ELF-1 (cell line): ENCODE results near the gene PLD3.
"Not testable (repeated sequence)": the region's sequence is repeated elsewhere in the genome, so short reads cannot be mapped to it uniquely, and the experiment has no call there.

Source experiments
- DNase-seq: peaks from one replicate; pipeline ENCODE4 v3.0.0-alpha.2; 2016; ENCODE audit warnings: low read depth, low spot score

Gene PLD3

DNA sequence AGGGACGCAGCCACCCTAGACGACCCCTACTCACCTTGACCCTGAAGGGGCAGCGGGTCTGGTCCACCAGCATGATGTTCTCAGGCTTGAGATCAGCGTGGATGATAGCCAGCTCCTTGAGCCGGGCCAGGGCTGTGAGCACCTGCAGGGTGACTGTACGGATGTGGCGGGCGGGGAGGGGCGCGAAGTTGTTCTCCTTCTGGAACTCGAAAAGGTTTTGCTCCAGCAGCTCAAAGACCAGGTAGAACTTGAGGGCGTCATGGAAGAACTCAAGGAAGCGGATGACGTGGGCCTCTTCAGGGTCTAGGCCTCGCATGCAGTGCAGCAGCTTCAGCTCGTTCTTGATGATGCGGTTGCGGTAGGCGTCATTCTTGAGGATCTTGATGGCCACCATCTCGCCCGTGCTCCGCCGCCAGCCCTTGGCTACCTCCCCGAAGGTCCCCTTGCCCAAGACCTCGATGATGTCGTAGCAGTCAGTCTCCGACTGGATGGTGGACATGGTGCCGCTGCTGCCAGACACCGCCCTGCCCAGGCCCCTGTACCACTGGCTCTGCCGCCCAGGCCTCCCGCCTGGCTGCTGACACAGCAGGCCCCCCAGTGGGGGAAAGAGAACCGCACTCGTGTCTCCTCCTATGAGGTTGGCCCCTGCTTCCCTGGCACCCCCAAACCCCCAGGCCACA is 41.0 kb downstream of the PLD3 start:
- no peak for DNase-seq

DNA sequence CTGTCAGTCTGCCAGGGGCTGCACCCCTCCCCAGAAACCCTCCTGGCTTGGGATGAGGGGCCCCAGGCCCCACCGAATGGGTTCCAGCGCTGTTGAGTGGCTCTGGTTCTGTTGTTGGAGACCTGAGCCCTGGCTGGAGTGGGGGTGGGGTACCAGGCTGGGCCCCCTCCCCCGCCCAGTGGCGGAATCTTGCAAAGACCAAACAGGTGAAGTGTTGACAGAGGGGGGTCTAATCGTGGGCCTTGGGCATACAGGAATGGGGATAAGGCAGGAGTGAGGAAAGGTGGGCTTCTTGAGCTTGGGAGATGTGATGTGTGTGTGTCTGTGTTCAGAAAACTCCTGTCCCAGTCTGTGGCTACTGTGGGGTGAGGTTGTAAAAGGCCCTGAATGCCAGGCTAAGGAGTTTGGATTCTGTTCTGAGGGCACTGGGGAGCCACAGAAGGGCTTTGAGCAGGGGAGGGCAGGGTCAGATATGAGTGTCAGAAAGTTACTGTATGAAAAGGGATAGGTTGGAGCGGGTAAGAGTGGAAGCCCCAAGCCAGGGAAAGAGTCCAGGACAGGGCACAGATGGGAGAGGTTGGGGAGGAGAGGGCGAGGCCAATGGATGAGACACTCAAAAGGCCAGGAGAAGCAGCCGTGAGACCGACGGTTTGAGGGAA is 41.7 kb downstream of the PLD3 start, which contains the start of gene HIPK4:
TSS of gene HIPK4 (minus strand) at position 98 of the 659 bp plus-strand sequence. CDS start 279 bp downstream, outside the sequence.
- no peak for DNase-seq

DNA sequence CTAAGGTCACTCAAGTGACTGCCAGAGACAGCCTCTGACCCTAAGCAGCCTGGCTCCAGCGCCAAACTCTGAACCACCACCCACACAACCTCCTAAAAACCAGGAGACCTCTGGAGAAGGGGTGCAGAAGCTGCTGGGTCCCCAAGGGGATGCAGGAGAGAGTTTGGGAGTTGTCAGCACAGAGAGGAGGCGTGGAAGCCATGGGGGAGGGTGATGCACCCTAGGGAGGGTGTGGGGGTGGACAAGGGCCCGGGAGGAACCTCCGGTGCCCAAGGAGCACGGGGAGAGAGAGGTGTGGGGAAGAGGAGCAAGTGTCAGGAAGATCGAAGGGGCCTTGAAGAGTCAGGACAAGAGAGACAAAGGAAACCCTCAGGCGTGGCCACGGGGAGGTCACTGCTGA is 43.6 kb downstream of the PLD3 start:
- no peak for DNase-seq

DNA sequence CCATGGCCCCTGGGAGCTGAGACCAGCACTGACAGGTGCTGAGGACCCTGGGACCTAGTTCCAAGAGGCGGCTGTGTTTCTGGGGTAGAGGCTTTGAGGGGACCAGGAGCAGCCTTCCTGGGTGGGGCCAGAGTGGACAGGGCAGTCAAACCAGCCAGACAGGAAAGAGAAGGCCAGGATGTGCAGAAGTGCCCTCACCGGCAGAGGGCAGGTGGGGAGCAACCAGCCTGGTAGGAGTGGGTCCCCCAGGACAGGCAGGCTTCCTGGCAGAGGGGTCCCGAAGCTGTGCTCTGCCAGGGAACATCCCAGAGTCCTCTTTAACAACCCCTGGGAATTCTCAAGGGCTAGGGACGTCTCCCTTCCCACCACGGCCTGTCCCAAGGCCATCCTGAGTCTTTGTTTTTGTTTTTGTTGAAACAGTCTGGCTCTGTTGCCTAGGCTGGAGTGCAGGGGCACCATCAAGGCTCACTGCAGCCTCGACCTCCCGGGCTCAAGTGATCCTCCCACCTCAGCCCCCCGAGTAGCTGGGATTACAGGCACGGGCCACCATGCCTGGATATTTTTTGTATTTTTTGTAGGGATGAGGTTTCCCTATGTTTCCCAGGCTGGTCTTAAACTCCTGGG is 44.5 kb downstream of the PLD3 start:
- peak; percentile 57 for DNase-seq

DNA sequence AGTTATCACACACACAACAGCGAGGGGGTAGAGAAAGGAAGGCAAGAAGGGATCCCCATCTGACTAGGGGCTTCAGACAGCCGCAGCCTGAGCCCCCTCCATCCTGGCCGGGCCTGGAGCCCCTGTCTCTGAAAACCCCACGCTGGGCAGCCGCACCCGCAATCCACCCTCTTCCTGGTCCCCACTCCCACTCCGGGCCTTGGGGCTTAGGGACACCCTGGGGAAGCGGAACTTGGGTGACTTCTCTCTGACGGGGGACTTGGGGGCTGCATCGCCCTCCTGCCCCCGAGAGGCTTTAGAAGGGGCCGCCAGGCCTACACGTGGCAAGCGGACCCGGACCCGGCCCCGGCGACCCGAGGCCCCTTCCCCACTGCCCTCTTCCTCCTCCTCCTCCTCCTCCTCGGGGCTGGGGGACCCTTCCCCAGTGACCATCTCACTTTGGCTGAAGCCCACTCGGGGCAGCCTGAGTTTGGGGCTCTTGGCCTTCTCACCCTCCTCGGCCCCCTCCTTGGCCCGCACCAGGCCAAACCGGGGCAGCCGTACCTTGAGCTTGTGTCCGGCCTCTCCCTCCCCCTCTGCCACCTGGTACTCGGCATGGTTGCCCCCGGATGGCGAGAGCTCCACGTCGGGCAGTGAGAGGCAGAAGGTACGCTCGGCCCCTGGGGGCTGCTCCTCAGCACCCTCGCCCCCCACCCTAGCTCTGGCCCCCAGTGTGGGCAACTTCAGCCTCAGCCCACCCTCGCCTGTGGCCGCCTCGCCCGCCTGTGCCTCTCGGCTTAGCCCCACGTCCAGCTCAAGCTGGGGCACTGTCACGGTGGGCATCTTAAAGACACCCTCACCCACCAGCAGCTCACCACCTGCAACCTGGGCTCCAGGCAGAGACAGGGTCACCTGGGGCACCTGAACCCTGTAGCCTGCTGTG is 45.7 kb downstream of the PLD3 start:
- no peak for DNase-seq

DNA sequence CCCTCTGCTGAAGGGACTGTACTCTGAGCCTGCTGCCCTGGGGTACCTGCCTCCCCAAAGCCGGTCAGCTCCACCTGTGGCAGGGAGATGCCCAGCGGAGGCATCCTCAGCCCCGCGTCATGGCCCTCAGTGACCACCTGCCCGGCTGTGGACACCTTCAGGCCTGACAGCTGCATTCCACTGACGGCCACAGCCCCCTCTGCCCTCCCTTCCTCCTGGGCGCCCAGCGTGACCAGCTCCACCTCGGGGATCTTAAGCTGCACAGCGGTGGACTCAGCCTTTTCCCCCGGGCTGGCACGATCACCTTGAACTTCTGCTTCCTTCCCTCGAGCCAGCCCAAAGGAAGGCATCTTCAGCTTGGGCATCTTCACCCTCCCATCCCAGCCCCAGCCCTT is 46.3 kb downstream of the PLD3 start:
- DNase-seq = no peak

DNA sequence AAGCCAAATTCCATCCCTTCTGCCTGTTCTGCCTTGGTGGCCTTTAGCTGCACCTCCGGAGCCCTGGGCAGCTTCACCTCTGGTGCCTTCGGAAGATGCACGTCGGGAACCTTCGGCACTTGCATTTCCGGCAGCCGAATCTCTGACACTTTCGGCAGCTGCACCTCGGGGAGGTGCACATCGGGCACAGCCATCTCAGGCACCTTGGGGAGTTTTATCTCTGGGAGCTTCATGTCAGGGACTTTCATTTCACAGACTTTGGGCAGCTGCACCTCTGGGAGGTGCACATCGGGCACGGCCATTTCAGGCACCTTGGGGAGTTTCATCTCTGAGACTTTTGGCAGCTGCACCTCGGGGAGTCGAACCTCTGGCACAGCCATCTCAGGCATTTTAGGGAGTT is 47.5 kb downstream of the PLD3 start:
- no peak for DNase-seq

DNA sequence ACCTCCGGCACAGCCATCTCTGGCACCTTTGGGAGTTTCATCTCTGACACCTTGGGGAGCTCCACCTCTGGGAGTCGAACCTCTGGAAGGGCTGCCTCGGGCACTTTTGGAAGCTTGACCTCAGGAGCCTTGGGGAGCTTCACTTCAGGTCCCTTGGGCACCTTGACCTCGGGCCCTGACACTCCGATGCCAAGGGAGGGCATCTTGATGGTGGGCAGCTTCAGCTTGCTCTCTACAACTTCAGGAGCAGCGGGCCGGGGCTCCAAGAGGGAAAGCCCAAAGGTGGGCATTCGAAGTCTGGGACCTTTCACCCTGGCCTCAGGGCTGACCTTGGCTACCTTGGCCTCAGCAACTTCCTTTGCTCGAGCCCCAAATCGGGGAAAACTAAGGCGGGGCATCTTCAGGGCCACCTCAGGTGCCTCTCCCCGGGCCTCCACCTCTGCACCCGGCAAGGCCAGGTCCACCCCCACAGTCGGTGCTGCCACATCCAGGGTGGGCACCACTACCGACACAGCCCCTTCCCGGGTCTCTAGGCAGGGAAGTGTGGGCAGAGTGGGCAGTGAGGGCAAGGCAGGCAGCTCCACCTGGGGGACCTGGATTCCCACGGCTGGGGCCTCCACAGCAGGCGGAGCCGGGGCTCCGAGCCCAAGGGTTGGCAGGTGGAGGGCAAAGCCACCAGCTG is 48.5 kb downstream of the PLD3 start:
- DNase-seq = no peak

DNA sequence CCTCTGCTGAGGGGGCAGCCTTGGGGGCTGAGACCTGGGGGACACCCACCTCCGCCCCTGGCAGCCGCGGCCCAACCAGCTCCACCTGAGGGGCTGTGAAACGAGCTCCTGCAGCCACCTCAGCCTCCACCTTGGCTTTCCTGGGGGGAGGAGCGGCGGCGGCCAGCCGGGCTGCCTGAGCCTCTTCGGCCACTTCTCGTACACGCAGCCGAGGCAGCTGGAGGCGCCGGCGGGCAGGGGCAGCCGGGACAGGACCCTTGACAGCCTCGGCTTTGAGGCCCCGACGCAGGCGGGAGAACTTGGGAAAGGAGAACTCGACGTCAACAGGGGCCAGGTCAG is 49.0 kb downstream of the PLD3 start:
- no peak for DNase-seq

DNA sequence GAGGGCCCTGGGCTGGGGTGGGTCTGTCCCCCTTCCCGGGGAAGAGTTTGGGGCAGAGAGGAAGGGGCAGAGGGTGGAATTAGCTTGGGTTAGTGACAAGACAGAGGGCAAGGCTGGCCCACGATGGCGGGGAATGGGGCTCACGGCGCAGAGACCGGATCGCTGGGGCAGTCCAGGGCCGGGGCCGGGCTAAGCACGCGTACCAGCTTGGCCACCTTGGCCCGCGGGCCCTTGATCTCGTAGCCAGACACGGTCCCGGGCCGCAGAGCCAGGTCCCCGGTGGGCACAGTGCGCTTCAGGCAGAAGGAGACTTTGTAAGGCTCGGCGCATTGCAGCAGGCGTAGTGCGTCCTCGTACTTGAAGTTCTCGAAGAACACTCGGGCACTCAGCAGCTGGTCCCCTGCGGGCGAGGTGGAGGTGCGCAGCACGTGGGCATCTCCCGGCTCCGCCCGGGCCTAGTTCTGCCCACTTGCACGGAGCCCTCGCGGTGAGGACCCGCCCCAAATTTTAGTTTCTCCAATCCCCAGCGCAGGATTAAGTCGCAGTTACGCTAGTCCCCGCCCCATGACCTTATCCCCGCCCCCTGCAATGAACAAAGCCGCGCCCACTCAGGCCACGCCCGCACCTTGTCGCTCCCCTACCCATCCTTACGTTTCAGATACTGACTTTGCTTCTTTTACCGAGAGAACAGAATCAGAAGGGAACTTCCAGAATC is 50.1 kb downstream of the PLD3 start:
- DNase-seq = peak; percentile 86

DNA sequence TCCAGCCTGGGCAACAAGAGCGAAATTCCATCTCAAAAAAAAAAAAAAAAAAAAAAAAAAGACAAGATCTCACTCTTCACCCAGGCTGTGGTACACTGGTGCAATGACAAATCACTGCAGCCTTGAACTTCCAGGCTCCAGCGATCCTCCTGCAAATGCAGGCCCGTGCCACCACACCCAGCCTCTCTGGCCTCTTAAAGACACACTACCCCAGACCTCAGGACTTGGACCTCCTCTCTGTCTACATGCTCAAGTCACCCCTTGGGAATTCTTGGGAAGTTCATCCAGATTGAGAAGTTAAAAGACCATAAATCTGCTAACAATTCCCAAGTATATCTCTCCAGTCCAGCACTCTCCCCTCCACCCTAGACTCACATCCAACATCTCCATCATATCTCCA is 52.1 kb downstream of the PLD3 start:
- DNase-seq = no peak

DNA sequence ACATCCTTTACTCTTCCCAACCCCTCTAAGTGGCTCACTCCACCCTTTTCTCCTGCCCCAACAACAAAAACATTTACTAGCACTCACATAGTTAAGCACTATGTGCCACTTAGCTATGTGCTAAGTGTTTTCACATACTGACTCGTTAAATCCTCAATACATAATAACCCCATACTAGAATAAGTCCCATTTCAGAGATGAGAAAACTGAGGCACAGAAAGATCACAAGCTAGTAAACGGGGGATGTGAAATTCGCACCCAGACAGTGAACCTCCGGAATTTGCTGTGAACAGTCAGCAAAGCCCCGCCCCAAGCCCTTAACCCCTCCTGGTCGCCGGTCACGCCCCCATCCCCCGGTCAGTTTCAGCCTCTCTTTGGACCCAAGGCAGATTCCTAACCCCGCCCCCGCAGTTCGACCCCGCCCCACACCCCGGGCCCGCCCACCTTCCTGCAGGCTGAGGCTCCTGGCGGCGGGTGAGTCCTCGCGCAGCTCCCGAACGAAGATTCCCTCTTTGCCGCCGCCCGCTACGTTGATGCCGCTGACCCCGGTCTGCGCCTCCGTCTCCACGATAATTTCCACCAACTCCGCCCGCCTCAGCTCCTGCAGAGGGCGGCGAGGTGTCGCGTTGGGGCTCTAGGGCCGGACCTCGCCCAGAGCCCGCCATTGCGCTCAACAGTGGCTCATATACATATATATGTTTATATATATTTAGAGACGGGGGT is 54.9 kb downstream of the PLD3 start:
- peak; percentile 85 for DNase-seq

DNA sequence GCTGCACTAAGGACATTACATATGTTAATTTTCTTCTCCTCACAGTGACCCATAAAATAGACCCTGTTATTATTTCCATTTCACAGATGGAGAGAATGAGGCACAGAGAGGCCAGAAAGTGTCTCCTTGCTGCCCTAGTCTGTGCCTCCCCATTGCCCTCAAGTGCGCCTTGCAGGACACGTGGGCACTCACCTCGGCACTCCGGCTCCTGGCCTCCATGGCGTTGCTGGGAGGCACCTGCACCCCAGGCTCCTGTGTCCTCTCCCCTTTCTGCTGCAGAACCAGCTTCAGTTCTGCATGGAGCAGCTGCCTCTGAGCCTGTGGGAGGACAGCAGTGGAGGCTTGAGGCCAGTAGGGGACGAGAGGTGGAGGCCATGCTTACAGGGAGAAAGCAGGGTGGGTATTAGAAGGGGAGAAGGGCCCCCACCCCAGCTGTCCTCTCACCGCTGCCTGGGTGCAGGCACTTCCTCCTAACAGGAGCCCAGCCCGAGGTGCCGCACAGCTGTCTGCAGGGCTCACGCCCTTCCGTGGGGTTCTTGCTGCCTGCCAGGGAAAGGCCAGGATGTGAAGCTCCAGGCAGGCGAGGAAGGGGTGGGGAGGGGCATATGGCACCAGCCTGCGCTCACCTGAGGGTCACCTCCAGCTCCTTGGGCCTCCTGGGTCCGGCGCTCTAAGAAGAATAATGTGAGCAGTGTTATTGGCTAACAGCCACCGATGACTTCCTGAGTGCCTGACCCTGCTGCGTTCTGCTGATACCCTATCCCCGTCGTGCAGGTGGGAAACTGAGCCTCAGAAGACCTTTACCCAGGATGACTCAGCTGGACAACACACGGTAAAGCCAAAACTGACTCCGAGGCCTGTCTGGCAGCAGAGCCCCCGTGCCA is 59.5 kb downstream of the PLD3 start:
- DNase-seq = no peak

DNA sequence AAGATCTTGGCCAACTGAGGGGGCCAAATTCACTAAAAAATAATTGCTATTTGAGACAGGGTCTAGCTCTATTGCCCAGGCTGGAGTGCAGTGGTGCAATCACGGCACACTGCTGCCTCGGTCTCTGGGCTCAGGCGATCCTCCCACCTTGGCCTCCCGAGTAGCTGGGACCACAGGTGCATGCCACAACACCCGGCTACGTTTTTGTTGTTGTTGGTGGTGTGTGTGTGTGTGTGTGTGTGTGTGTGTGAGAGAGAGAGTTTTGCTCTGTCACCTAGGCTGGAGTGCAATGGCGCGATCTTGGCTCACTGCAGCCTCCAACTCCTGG is 60.1 kb downstream of the PLD3 start:
- DNase-seq = not testable (repeated sequence)

DNA sequence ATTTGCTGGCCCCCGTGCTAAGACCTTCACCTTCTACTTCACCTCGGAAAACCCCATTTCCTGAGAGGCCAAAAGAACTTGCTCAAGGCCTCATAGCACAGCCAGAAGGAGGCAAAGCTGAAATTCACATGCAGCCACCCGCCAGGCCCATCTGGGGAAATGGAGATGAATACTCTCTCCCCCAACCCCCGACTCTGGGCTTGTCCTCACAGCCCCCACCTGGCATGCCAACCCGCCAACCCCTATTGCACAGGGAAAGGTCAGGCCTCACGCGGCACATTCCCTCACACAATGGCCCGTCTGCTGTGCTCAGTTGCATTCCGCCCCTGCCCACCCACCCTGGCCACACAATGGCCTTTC is 61.5 kb downstream of the PLD3 start:
- DNase-seq = no peak

DNA sequence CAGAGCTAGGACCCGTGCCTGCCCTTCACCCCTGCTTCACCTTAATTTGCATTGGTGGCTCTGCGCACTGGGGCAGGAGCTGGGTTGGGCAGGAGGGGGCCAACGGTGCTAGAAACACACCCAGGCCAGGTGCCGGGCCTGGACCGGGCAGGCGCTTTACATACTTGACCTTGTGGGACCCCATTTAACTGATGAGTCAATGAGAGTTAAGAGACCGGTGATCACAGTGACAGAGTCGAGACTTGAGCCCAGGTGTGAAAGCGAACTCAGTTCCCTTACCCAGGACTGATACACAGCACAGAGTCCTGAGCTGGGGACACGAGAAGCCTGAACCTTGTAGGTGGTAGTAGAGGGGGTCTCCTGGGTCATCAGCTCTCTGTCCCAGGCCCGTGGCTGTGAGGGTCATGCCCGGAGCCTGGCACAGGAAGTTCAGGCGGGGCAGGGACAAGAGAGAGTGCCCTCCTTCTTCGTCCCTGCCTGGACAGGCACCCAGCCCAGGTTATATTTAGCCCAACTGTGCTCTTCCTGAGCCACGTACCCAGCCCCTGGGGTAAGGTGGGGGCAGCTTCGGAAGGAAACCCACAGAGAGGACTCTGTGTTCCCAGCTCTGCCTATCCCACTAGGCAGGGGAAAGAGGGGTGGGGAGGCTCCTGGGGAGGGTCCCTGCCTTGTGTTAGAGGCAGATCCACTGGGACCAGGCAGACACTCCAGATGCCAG is 62.8 kb downstream of the PLD3 start:
- DNase-seq = no peak

DNA sequence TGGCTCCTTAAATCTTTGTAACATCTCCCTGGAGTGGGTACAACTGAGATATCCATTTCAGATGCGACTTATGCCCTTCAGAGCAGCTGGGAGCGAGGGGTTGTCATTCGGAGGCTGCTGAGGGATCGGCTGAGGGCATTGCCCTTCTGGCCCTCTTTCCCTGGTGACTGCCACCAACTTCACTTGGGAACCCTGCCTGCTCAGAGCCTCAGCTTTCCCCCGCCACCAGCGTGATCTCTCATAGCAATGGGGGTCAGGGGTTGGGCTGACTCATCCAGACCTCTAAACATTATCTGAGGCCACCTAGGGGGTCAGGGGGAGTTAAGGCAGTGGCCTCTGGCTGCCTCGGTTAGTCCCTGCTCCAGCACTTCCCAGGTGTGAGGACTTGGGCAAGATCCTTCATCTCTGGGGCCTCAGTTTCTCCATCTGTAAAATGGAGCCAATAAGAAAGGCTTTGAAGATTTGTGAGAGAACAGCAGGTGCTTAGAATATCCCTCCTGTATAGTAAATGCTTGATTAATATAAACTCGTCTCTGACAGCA is 63.5 kb downstream of the PLD3 start:
- no peak for DNase-seq

DNA sequence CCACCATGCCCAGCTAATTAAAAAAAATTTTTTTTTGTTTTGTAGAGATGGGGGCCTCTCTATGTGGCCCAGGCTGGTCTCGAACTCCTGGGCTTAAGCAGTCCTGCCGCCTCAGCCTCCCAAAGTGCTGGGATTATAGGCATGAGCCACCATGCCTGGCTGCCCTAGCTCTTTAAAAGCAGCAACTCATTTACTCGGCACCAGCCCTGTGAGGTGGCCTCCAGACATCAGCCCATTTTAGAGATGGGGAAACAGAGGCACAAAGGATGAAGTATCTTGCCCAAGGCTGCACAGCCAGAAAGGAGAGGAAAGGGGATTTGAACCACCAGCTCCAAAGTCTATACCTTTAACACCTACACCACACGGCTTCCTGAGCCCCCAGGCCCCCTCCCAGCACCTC is 64.4 kb downstream of the PLD3 start:
- DNase-seq = no peak
